Measurements from ENCODE around the gene SYT2. TPM values are rescaled to one million over a fixed set of nuclear protein-coding genes. Genes with fewer than 3 reads are reported as not detected.
"Not testable (repeated sequence)": the region's sequence is repeated elsewhere in the genome, so short reads cannot be mapped to it uniquely, and the experiment has no call there.

SYT2 gene
- total and polyA plus RNA-seq, 2 of the 13 experiments (the other 11 are each of a cell fraction or from before 2014, with no cell fraction given) = not detected

- H2AFZ ChIP-seq (ENCODE audit: low read length); intact Hi-C loops (cut with micrococcal nuclease; ENCODE audit: unreplicated experiment); H4K20me1 ChIP-seq (ENCODE audit: insufficient read depth, low read length); H3K79me2 ChIP-seq (ENCODE audit: insufficient read depth, low read length); DNase-seq (ENCODE audit: low spot score); CTCF ChIA-PET (ENCODE audit: low intra/inter-chr PET ratio, low total read pairs); BruUV-seq (replicated peaks); H3K9me3 ChIP-seq (ENCODE audit: low read length); H3K27ac ChIP-seq (ENCODE audit: extremely low read length, insufficient read depth, low read length); FAIRE-seq; H3K9ac ChIP-seq (ENCODE audit: insufficient read depth, low read depth, low read length); H3K4me3 ChIP-seq (replicated peaks in 1 of 3; ENCODE audit: insufficient read depth in 1 of 3, low read depth in 2 of 3, low read length in 3 of 3); in situ Hi-C loops (cut with HindIII; ENCODE audit: extremely low pct_ligation_motif_present, low pct_unique_long_range_greater_than_20kb); H3K4me2 ChIP-seq (ENCODE audit: low read depth, low read length); H3K36me3 ChIP-seq (replicated peaks in 1 of 2; ENCODE audit: control insufficient read depth in 1 of 2, insufficient read depth in 2 of 2, low read length in 2 of 2); POLR2A ChIA-PET; TF ChIP-seq SOX6, SOX13 (IDR thresholded peaks at IDR 0.05): not testable (repeated sequence)
- Histone ChIP-seq H3K27me3 (ENCODE audit: control insufficient read depth in 1 of 2, insufficient read depth in 2 of 2, low read length in 2 of 2) (peaks cover 9 to 34% of the 10 kb centered on the region in 2 experiments), H3K4me1 (ENCODE audit: insufficient read depth, low read length) (peaks cover 29% of the 10 kb centered on the region)
- WGBS (ENCODE audit: low lambda C conversion rate) = 21% methylated on average over 9 of the region's 9 CpGs
- peak; percentile 35; the same call in 1 of the 2 replicates for TF ChIP-seq SOX6 (CRISPR knock-in tag; IDR thresholded peaks at IDR 0.05)
- 0 out of 4 replicates have a peak, but pooled peaks of 1 of the 2 experiments have one; percentile 13 for TF ChIP-seq SOX13 (CRISPR knock-in tag; conservative IDR thresholded peaks at IDR 0.05 in 1 of 2, IDR thresholded peaks at IDR 0.05 in 1 of 2)
- peak; percentile 9; the same call in 1 of the 3 replicates for ATAC-seq
Measured at GRCh38 chr1:202638701-202639305, 71.5 kb downstream of the SYT2 start.

DNA sequence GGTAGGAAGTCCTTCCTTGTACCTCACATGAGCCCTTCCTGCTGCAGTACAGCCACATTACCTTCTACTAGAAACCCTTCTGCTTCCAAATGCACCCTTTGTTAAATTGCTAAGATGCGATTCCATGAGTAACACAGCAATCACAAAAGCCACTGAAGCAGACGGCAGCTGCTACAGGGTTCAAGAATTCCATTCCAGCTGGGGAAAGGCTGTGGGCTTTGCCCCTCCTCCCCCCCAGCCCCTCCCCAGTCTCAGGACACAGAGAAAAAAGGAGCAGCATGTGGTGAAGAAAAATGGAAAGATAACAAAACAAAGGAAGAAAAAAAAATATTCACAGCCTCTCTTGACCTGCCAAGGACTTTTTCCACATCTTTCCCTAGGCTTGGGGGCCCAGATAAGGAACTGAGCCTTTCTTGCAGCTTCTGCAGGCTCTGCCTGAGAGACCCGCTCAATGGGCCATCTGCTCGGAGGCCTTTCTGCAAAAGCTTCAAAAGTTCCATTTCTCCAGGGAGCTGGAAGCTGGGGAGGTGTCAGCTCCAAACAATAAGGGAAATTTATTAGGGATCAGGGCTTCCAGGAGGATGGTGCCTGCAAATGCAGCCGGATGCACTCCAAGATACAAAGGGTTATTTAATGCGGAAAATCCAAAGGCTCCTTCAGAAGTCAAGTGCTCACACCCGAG, 72.1 kb downstream of the SYT2 start:
- DNase-seq (ENCODE audit: low spot score) = no peak
- H3K27ac ChIP-seq (ENCODE audit: extremely low read length, insufficient read depth, low read length) = no peak overlapping the region
- in situ Hi-C loops (cut with HindIII; ENCODE audit: extremely low pct_ligation_motif_present, low pct_unique_long_range_greater_than_20kb) = no loop called here
- TF ChIP-seq CHD2 (IDR thresholded peaks at IDR 0.05; ENCODE audit: low read depth, low read length) (no peak), ZNF143 (CRISPR knock-in tag; IDR thresholded peaks at IDR 0.05) (no peak), RORA (CRISPR knock-in tag; IDR thresholded peaks at IDR 0.05) (no peak), POLR2G (IDR thresholded peaks at IDR 0.05; ENCODE audit: low read depth, low read length) (no peak), ZNF776 (CRISPR knock-in tag; IDR thresholded peaks at IDR 0.05) (no peak), SNRNP70 (IDR thresholded peaks at IDR 0.05; ENCODE audit: low read depth, low read length) (no peak), MTA3 (CRISPR knock-in tag; IDR thresholded peaks at IDR 0.05) (no peak), ZFP1 (CRISPR knock-in tag; IDR thresholded peaks at IDR 0.05) (no peak), ZNF446 (CRISPR knock-in tag; IDR thresholded peaks at IDR 0.05) (no peak), RFXAP (CRISPR knock-in tag; IDR thresholded peaks at IDR 0.05; ENCODE audit: borderline replicate concordance) (no peak)
- TF ChIP-seq, protein P1, sequence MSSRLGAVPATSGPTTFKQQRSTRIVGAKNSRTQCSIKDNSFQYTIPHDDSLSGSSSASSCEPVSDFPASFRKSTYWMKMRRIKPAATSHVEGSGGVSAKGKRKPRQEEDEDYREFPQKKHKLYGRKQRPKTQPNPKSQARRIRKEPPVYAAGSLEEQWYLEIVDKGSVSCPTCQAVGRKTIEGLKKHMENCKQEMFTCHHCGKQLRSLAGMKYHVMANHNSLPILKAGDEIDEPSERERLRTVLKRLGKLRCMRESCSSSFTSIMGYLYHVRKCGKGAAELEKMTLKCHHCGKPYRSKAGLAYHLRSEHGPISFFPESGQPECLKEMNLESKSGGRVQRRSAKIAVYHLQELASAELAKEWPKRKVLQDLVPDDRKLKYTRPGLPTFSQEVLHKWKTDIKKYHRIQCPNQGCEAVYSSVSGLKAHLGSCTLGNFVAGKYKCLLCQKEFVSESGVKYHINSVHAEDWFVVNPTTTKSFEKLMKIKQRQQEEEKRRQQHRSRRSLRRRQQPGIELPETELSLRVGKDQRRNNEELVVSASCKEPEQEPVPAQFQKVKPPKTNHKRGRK (CRISPR knock-in tag; IDR thresholded peaks at IDR 0.05) = no peak
- TF ChIP-seq, protein P2, sequence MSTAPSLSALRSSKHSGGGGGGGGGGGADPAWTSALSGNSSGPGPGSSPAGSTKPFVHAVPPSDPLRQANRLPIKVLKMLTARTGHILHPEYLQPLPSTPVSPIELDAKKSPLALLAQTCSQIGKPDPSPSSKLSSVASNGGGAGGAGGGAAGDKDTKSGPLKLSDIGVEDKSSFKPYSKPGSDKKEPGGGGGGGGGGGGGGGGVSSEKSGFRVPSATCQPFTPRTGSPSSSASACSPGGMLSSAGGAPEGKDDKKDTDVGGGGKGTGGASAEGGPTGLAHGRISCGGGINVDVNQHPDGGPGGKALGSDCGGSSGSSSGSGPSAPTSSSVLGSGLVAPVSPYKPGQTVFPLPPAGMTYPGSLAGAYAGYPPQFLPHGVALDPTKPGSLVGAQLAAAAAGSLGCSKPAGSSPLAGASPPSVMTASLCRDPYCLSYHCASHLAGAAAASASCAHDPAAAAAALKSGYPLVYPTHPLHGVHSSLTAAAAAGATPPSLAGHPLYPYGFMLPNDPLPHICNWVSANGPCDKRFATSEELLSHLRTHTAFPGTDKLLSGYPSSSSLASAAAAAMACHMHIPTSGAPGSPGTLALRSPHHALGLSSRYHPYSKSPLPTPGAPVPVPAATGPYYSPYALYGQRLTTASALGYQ (CRISPR knock-in tag; IDR thresholded peaks at IDR 0.05) = no peak

More for the DNA sequence above, 72.1 kb downstream of the SYT2 start:
- Histone ChIP-seq H3K4me2 (ENCODE audit: low read depth, low read length) (no peak overlapping the region), H3K36me3 (replicated peaks in 1 of 2; ENCODE audit: control insufficient read depth in 1 of 2, insufficient read depth in 2 of 2, low read length in 2 of 2) (no peaks in the 10 kb centered on the region), H2AFZ (ENCODE audit: low read length) (no peak overlapping the region), H3K9ac (ENCODE audit: insufficient read depth, low read depth, low read length) (no peak overlapping the region), H3K9me3 (ENCODE audit: low read length) (no peaks in the 10 kb centered on the region), H3K4me3 (replicated peaks in 1 of 3; ENCODE audit: insufficient read depth in 1 of 3, low read depth in 2 of 3, low read length in 3 of 3) (no peak overlapping the region), H4K20me1 (ENCODE audit: insufficient read depth, low read length) (no peaks in the 10 kb centered on the region; the same call in 1 of the 2 replicates), H3K4me1 (ENCODE audit: insufficient read depth, low read length) (peaks cover 25% of the 10 kb centered on the region), H3K27me3 (ENCODE audit: control insufficient read depth in 1 of 2, insufficient read depth in 2 of 2, low read length in 2 of 2) (peaks cover 7 to 32% of the 10 kb centered on the region in 2 experiments), H3K79me2 (ENCODE audit: insufficient read depth, low read length) (no peaks in the 10 kb centered on the region)
- CTCF ChIA-PET (ENCODE audit: low intra/inter-chr PET ratio, low total read pairs) = no interaction called here
- POLR2A ChIA-PET = no interaction called here
- FAIRE-seq (no peak), ATAC-seq (no peak)
- BruUV-seq (replicated peaks) = no TSS peak
- WGBS (ENCODE audit: low lambda C conversion rate) = 34% methylated on average over 7 of the region's 7 CpGs
- intact Hi-C loops (cut with micrococcal nuclease; ENCODE audit: unreplicated experiment) = no loop called here
